NCI-H187 (cell line): Measurements from ENCODE around the gene DICER1.

Experiments used
- DNase-seq, 2 experiments: peaks; one replicate each; lab custom pipeline; 2025; lab: John Stamatoyannopoulos, UW

DICER1 gene

GRCh38 chr14:95122621-95122945 is 34.7 kb downstream of the DICER1 start:
- no peak for DNase-seq

- DNase-seq, result no peak
Observed at GRCh38 chr14:95121911-95122620, 35.3 kb downstream of the DICER1 start.

- DNase-seq, result no peak
Observed at GRCh38 chr14:95119336-95119735, 38.0 kb downstream of the DICER1 start.

GRCh38 chr14:95117937-95118721 is 39.2 kb downstream of the DICER1 start:
- no peak for DNase-seq

- DNase-seq, result no peak
Observed at GRCh38 chr14:95113476-95113875, 43.9 kb downstream of the DICER1 start.

- no peak for DNase-seq
Observed at GRCh38 chr14:95111507-95112164, 45.7 kb downstream of the DICER1 start.

GRCh38 chr14:95110178-95110577 is 47.2 kb downstream of the DICER1 start:
- no peak for DNase-seq

GRCh38 chr14:95107711-95108110 is 49.6 kb downstream of the DICER1 start:
- DNase-seq, result no peak

- DNase-seq, result no peak
Observed at GRCh38 chr14:95106971-95107370, 50.4 kb downstream of the DICER1 start.

- DNase-seq, result no peak
Observed at GRCh38 chr14:95104911-95105310, 52.4 kb downstream of the DICER1 start.

- no peak for DNase-seq
Observed at GRCh38 chr14:95102680-95103044, 54.7 kb downstream of the DICER1 start.

GRCh38 chr14:95101736-95102679 is 55.3 kb downstream of the DICER1 start:
- no peak for DNase-seq

- peak; percentile 16 to 42 for DNase-seq
Observed at GRCh38 chr14:95098984-95099599, 58.2 kb downstream of the DICER1 start.

- DNase-seq, result no peak
Observed at GRCh38 chr14:95097385-95097784, 59.9 kb downstream of the DICER1 start.

GRCh38 chr14:95096476-95096875 is 60.9 kb downstream of the DICER1 start:
- DNase-seq, result no peak

GRCh38 chr14:95095996-95096395 is 61.3 kb downstream of the DICER1 start:
- DNase-seq, result no peak

GRCh38 chr14:95092723-95093122 is 64.6 kb downstream of the DICER1 start:
- DNase-seq, result no peak

- DNase-seq, result no peak
Observed at GRCh38 chr14:95091581-95091980, 65.7 kb downstream of the DICER1 start.

GRCh38 chr14:95088665-95089064 is 68.7 kb downstream of the DICER1 start:
- no peak for DNase-seq

- DNase-seq, result no peak
Observed at GRCh38 chr14:95087619-95088018, 69.7 kb downstream of the DICER1 start.

GRCh38 chr14:95085321-95085720 is 72.0 kb downstream of the DICER1 start:
- DNase-seq, result no peak

- no peak for DNase-seq
Observed at GRCh38 chr14:95078867-95079266, 78.5 kb downstream of the DICER1 start.
